Natural killer cell (primary cell): ENCODE measurements around the gene CBLB. TPM values are rescaled to one million over a fixed set of nuclear protein-coding genes. Genes with fewer than 3 reads are reported as not detected.

Source experiments
- ATAC-seq, 3 donors: fragments of 150-1000 bp in 2 of 3; fragments of 200-7000 bp in 1 of 3; cut with Tn5 transposase; 1 replicate in 1 of 3; 2 replicates in 2 of 3; pipeline ENCODE4 v1.10.0; 2021; ENCODE audit warnings: mild to moderate bottlenecking in 2 of 3, moderate library complexity in 2 of 3
- DNase-seq, 2 donors: peaks; one replicate each; pipeline versions ENCODE4 v3.0.0 to v3.0.0-alpha.2; 2013 to 2021; ENCODE audit warnings: mixed read lengths in 1 of 2
- H3K27ac ChIP-seq: one replicate; pipeline ENCODE4 v1.5.1; 2013; ENCODE audit warnings: mild to moderate bottlenecking, low read length
- H3K27me3 ChIP-seq: one replicate; pipeline ENCODE4 v1.6.1; 2013; ENCODE audit warnings: low read length; ENCODE audit not compliant: control insufficient read depth, insufficient read depth
- H3K36me3 ChIP-seq: one replicate; pipeline ENCODE4 v1.6.1; 2013; ENCODE audit warnings: low read length; ENCODE audit not compliant: control insufficient read depth, insufficient read depth
- H3K4me1 ChIP-seq: one replicate; pipeline ENCODE4 v1.6.1; 2013; ENCODE audit warnings: low read length; ENCODE audit not compliant: control insufficient read depth, insufficient read depth
- H3K4me3 ChIP-seq: one replicate; pipeline ENCODE4 v1.5.1; 2013; ENCODE audit warnings: low read length
- H3K9me3 ChIP-seq: one replicate; pipeline ENCODE4 v1.6.1; 2013; ENCODE audit warnings: low read length; ENCODE audit not compliant: control insufficient read depth, insufficient read depth
- H3K27ac Mint-ChIP-seq, 2 donors: one replicate each; pipeline ENCODE4 v1.8.0; 2022; ENCODE audit warnings: mild to moderate bottlenecking in 2 of 2, mixed read lengths in 2 of 2, moderate library complexity in 1 of 2
- H3K27me3 Mint-ChIP-seq, 2 donors: one replicate each; pipeline ENCODE4 v1.8.0; 2022; ENCODE audit warnings: low read depth in 2 of 2, mixed read lengths in 2 of 2
- H3K36me3 Mint-ChIP-seq: one replicate; pipeline ENCODE4 v1.8.0; 2022; ENCODE audit warnings: mixed read lengths
- H3K4me1 Mint-ChIP-seq, 2 donors: one replicate each; pipeline ENCODE4 v1.8.0; 2022; ENCODE audit warnings: mixed read lengths in 2 of 2
- H3K4me3 Mint-ChIP-seq: one replicate; pipeline ENCODE4 v1.8.0; 2022; ENCODE audit warnings: mild to moderate bottlenecking, moderate library complexity, mixed read lengths
- H3K9me3 Mint-ChIP-seq, 2 donors: one replicate each; pipeline ENCODE4 v1.8.0; 2022; ENCODE audit warnings: mixed read lengths in 2 of 2
- CTCF ChIP-seq: fragments of 200-600 bp; IDR thresholded peaks from one replicate; pipeline ENCODE4 v1.8.0; 2022; ENCODE audit warnings: antibody characterized with exemption
- WGBS: methylation state at CpG from one replicate; pipeline ENCODE4 v1.1.7; 2013; ENCODE audit warnings: missing lambda C conversion rate; ENCODE audit not compliant: insufficient coverage; 5-methylcytosine and 5-hydroxymethylcytosine counted together
- intact Hi-C: fragments of 100-400 bp; cut with micrococcal nuclease; formaldehyde crosslinking; loops from one replicate; pipeline ENCODE4 v1.14.2; 2022
- total RNA-seq, 4 donors: library from RNA; stranded (reverse); fragments of 120-200 nt in 1 of 4; gene quantifications; one replicate each; pipeline versions ENCODE4 v1.2.3 to v1.2.4, GENCODE V29; 2013 to 2022

CBLB gene
- total RNA-seq, 3 donors from 2014 or later (not counting 1 experiment from before 2014, with no cell fraction given) = 180 to 287 (median 230) TPM

- H3K4me1 Mint-ChIP-seq = no peaks in the 10 kb centered on the region
- no peaks in the 10 kb centered on the region for H3K27me3 Mint-ChIP-seq
- no peaks in the 10 kb centered on the region for H3K9me3 ChIP-seq
- intact Hi-C loops = no loop called here
- no peak overlapping the region for H3K4me3 Mint-ChIP-seq
- no peak for ATAC-seq
- H3K27me3 ChIP-seq = no peaks in the 10 kb centered on the region
- no peak overlapping the region for H3K4me3 ChIP-seq
- no peaks in the 10 kb centered on the region for H3K9me3 Mint-ChIP-seq
- 65% methylated on average over 4 of the region's 4 CpGs for WGBS
- H3K27ac ChIP-seq = no peak overlapping the region
- no peaks in the 10 kb centered on the region for H3K36me3 Mint-ChIP-seq
- no peaks in the 10 kb centered on the region for H3K4me1 ChIP-seq
- TF ChIP-seq CTCF = no peak
- H3K27ac Mint-ChIP-seq = no peak overlapping the region
- no peak for DNase-seq
- H3K36me3 ChIP-seq = no peaks in the 10 kb centered on the region
Measured at GRCh38 chr3:105906836-105907235, 38.0 kb upstream of the CBLB start.

DNA sequence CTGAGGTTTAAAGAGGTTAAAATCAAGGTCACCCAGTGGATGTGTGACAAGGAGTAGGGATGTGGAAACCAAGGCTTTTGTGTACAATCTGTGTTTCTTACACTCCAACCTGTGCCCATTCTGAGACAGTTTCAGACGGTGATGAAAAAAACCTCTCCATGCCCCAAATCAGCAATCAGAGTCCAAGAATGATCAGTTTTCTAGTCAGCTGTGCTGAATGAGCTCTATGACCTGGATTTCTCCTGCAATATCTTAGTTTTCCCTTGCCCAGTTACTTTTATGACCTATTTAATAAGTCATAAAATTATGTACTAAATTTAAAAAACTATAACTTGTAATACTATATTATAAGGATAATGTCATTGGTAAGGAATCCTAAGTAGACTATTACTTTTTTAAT, 37.5 kb upstream of the CBLB start:
- no peaks in the 10 kb centered on the region for H3K36me3 ChIP-seq
- WGBS = 93% methylated on average over 1 of the region's 1 CpG
- DNase-seq (no peak), ATAC-seq (no peak)
- no peaks in the 10 kb centered on the region for H3K27me3 Mint-ChIP-seq
- no peaks in the 10 kb centered on the region for H3K9me3 ChIP-seq
- no peak overlapping the region for H3K4me3 ChIP-seq
- H3K4me3 Mint-ChIP-seq = no peak overlapping the region
- TF ChIP-seq CTCF = no peak
- no peaks in the 10 kb centered on the region for H3K9me3 Mint-ChIP-seq
- H3K27ac ChIP-seq = no peak overlapping the region
- H3K36me3 Mint-ChIP-seq = no peaks in the 10 kb centered on the region
- no peak overlapping the region for H3K27ac Mint-ChIP-seq
- intact Hi-C loops = no loop called here
- H3K27me3 ChIP-seq = no peaks in the 10 kb centered on the region
- H3K4me1 ChIP-seq = no peaks in the 10 kb centered on the region
- H3K4me1 Mint-ChIP-seq = no peaks in the 10 kb centered on the region

DNA sequence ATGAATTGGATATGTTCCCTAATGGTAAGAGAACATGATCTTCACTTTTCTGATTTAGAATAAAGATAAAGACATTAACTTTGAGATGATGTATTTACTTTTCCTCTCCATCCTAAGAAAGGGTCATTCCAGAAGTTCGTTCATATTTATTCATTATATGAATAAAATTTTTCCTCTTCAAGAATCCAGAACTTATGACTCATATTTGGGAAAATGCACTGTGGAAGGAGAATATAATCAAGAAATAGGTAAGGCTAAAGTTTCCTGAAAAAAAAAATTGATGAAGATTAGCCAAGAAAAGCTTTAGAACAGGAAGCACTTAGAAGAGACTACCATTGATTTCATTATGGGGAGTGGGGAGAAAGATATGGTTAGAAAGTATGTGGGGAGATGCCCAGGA, 36.5 kb upstream of the CBLB start:
- no peaks in the 10 kb centered on the region for H3K27me3 Mint-ChIP-seq
- H3K36me3 Mint-ChIP-seq = no peaks in the 10 kb centered on the region
- no CpG with 5 or more reads among the region's 1 CpG for WGBS
- TF ChIP-seq CTCF = no peak
- H3K4me1 Mint-ChIP-seq = no peaks in the 10 kb centered on the region
- Histone ChIP-seq H3K4me3 (no peak overlapping the region), H3K9me3 (no peaks in the 10 kb centered on the region), H3K4me1 (no peaks in the 10 kb centered on the region), H3K36me3 (no peaks in the 10 kb centered on the region), H3K27ac (no peak overlapping the region), H3K27me3 (no peaks in the 10 kb centered on the region)
- intact Hi-C loops = no loop called here
- no peak overlapping the region for H3K4me3 Mint-ChIP-seq
- no peak for ATAC-seq
- H3K27ac Mint-ChIP-seq = no peak overlapping the region
- H3K9me3 Mint-ChIP-seq = no peaks in the 10 kb centered on the region
- DNase-seq = no peak

- no peak for TF ChIP-seq CTCF
- H3K36me3 ChIP-seq = no peaks in the 10 kb centered on the region
- intact Hi-C loops = no loop called here
- H3K4me1 ChIP-seq = no peaks in the 10 kb centered on the region
- no peak overlapping the region for H3K4me3 ChIP-seq
- 93% methylated on average over 5 of the region's 5 CpGs for WGBS
- Mint-ChIP-seq H3K36me3 (no peaks in the 10 kb centered on the region), H3K27ac (no peak overlapping the region), H3K4me1 (no peaks in the 10 kb centered on the region), H3K9me3 (no peaks in the 10 kb centered on the region), H3K4me3 (no peak overlapping the region), H3K27me3 (no peaks in the 10 kb centered on the region)
- H3K27ac ChIP-seq = no peak overlapping the region
- ATAC-seq = no peak
- H3K9me3 ChIP-seq = no peaks in the 10 kb centered on the region
- DNase-seq = no peak
- H3K27me3 ChIP-seq = no peaks in the 10 kb centered on the region
Measured at GRCh38 chr3:105904678-105905284, 36.0 kb upstream of the CBLB start.
